GM12878 (cell line): Measurements from ENCODE around the gene BMP2K. TPM values are rescaled to one million over a fixed set of nuclear protein-coding genes. Genes with fewer than 3 reads are reported as not detected.

Experiments
- BACH1 ChIP-seq: fragments of 450-650 bp; IDR thresholded peaks from 2 replicates; pipeline ENCODE4 v1.6.1; 2017; ENCODE audit warnings: mild to moderate bottlenecking, borderline replicate concordance
- BCL11A ChIP-seq: IDR thresholded peaks from 2 replicates; pipeline ENCODE4 v1.6.1; 2011; ENCODE audit warnings: low read depth, low read length
- BCL3 ChIP-seq: IDR thresholded peaks from 2 replicates; pipeline ENCODE4 v1.6.1; 2011; ENCODE audit warnings: borderline replicate concordance, low read depth, mild to moderate bottlenecking, moderate library complexity, low read length; ENCODE audit not compliant: insufficient read depth, poor library complexity, severe bottlenecking
- BMI1 ChIP-seq: fragments of 450-650 bp; IDR thresholded peaks from 2 replicates; pipeline ENCODE4 v1.6.1; 2016; ENCODE audit warnings: mild to moderate bottlenecking, moderate library complexity, borderline replicate concordance
- CHD2 ChIP-seq: IDR thresholded peaks from 2 replicates; pipeline ENCODE4 v1.6.1; 2011; ENCODE audit warnings: low read depth, low read length, improper control_type of control experiment, borderline replicate concordance
- CHD4 ChIP-seq: fragments of 200-600 bp; sonication (generic); IDR thresholded peaks from 2 replicates; pipeline ENCODE4 v1.6.1; 2016; ENCODE audit warnings: mild to moderate bottlenecking
- EED ChIP-seq: sonication (generic); IDR thresholded peaks from 2 replicates; pipeline ENCODE4 v1.6.1; 2016; ENCODE audit warnings: antibody characterized with exemption, low read depth
- FOXM1 ChIP-seq: IDR thresholded peaks from 2 replicates; pipeline ENCODE4 v1.6.1; 2012; ENCODE audit warnings: low read depth, mild to moderate bottlenecking, inconsistent platforms, low read length, moderate library complexity
- GABPA ChIP-seq: IDR thresholded peaks from 2 replicates; pipeline ENCODE4 v1.6.1; 2014; ENCODE audit warnings: antibody characterized with exemption, low read depth, mild to moderate bottlenecking, inconsistent platforms
- KLF5 ChIP-seq: fragments of 450-650 bp; IDR thresholded peaks from 2 replicates; pipeline ENCODE4 v1.6.1; 2014; ENCODE audit warnings: mild to moderate bottlenecking; ENCODE audit not compliant: partially characterized antibody
- MTA2 ChIP-seq: fragments of 450-650 bp; IDR thresholded peaks from 2 replicates; pipeline ENCODE4 v1.6.1; 2016; ENCODE audit warnings: low read depth, mild to moderate bottlenecking, moderate library complexity
- MYC ChIP-seq: IDR thresholded peaks from 2 replicates; pipeline ENCODE4 v1.6.1; 2011; ENCODE audit warnings: mild to moderate bottlenecking, low read length, moderate library complexity, inconsistent platforms; ENCODE audit not compliant: insufficient read depth, insufficient replicate concordance, insufficient read length, severe bottlenecking
- NR2F1 ChIP-seq: fragments of 450-650 bp; conservative IDR thresholded peaks from 2 replicates; pipeline ENCODE4 v1.6.1; 2017; ENCODE audit warnings: mild to moderate bottlenecking
- PAX5 ChIP-seq: IDR thresholded peaks from 2 replicates; pipeline ENCODE4 v1.6.1; 2011; ENCODE audit warnings: low read depth, low read length, borderline replicate concordance
- RB1 ChIP-seq: fragments of 450-650 bp; formaldehyde crosslinking; IDR thresholded peaks from 2 replicates; pipeline ENCODE4 v1.6.1; 2017; ENCODE audit warnings: mild to moderate bottlenecking, borderline replicate concordance
- RELA ChIP-seq: fragments of 450-650 bp; IDR thresholded peaks from 2 replicates; pipeline ENCODE4 v1.8.0; 2014; ENCODE audit warnings: borderline replicate concordance; ENCODE audit not compliant: partially characterized antibody
- RUNX3 ChIP-seq: IDR thresholded peaks from 2 replicates; pipeline ENCODE4 v1.6.1; 2012; ENCODE audit warnings: low read length, inconsistent platforms
- SMARCA5 ChIP-seq: fragments of 450-650 bp; IDR thresholded peaks from 2 replicates; pipeline ENCODE4 v1.6.1; 2017; ENCODE audit warnings: mild to moderate bottlenecking
- SMC3 ChIP-seq: IDR thresholded peaks from 2 replicates; pipeline ENCODE4 v1.6.1; 2011; ENCODE audit warnings: low read length, improper control_type of control experiment, borderline replicate concordance
- SP1 ChIP-seq: IDR thresholded peaks from one replicate; pipeline ENCODE4 v1.6.1; 2011; ENCODE audit warnings: low read depth, low read length
- SRF ChIP-seq, 2 experiments: IDR thresholded peaks; 2 replicates each; pipeline ENCODE4 v1.6.1; 2011; ENCODE audit warnings: low read depth in 2 of 2, low read length in 2 of 2, mild to moderate bottlenecking in 1 of 2, moderate library complexity in 1 of 2
- TBL1XR1 ChIP-seq: IDR thresholded peaks from 2 replicates; pipeline ENCODE4 v1.6.1; 2012; ENCODE audit warnings: low read depth, low read length, improper control_type of control experiment
- TCF12 ChIP-seq: IDR thresholded peaks from 2 replicates; pipeline ENCODE4 v1.6.1; 2011; ENCODE audit warnings: low read depth, mild to moderate bottlenecking, low read length
- ZBTB33 ChIP-seq: fragments of 450-650 bp; IDR thresholded peaks from 2 replicates; pipeline ENCODE4 v1.6.1; 2017; ENCODE audit warnings: mild to moderate bottlenecking
- ZNF24 ChIP-seq: fragments of 450-650 bp; IDR thresholded peaks from 2 replicates; pipeline ENCODE4 v1.6.1; 2017; ENCODE audit warnings: antibody characterized with exemption, mild to moderate bottlenecking
- ZNF274 ChIP-seq: IDR thresholded peaks from one replicate; pipeline ENCODE4 v1.8.0; 2011; ENCODE audit not compliant: insufficient read length, insufficient read depth
- polyA plus RNA-seq, 11 experiments: library from polyadenylated mRNA; depleted of rRNA in 4 of 11; unstranded in 6 of 11; stranded (reverse) in 5 of 11; fragments of >200 nt; fragmentation: Nextera tagmentation in 4 of 11; fragmentation: Illumina TruSeq in 1 of 11; extraction: Ambion mirVana in 4 of 11; extraction: Trizol in 1 of 11; gene quantifications; 1 replicate in 1 of 11; 2 replicates in 10 of 11; pipeline versions ENCODE4 v1.2.1 to v1.2.3, GENCODE V29; 2011 to 2016; ENCODE audit warnings: inconsistent platforms in 2 of 11, missing spikeins in 2 of 11, low read depth in 1 of 11
- total RNA-seq, 4 experiments: library from RNA; depleted of rRNA in 3 of 4; stranded (reverse); fragments of >200 nt in 3 of 4; fragmentation: Illumina TruSeq in 1 of 4; extraction: Trizol in 1 of 4; gene quantifications; 2 replicates each; pipeline versions ENCODE4 v1.2.1 to v1.2.3, GENCODE V29; 2013 to 2021

Gene BMP2K
- total and polyA plus RNA-seq, 10 of the 15 experiments (the other 5 are each of a cell fraction or from before 2014, with no cell fraction given), result 3.3 to 84.6 (median 24.8) TPM

DNA sequence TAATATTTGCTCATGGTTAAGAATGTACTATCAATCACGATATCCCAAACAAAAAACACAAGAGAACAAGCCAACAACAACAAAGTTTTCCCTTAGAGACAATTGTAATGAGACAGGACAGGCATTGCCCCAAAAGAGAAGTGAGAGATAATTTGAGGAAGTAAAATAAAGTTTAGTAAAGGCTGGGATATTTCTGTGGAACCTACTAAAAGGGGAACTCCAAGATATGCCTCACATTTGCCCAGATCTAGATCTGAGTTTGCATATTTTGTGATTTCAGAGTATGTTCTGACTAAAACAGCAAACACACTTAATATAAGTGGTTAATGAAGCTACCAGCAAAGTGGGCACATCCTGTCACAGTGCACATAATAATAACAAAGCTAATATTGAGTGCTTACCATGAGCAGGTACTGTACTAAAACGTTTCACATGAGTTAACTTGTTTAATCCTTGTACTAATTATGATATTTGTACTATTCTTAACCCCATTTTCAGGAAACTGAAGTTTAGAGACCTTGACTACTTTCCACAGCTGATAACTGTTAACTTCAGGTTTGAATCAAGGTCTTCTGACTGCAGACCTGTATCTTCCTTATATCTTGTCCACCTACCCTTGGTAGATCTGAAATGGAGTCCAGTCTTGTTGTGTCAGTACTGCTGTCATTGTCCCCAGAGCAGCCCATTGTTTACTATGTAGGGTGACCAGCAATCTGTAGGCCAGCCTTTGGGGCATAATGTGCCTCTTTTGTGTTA lies 26.0 kb upstream of the BMP2K start (continued):
- no peak; the same call in 1 of the 2 replicates for TF ChIP-seq ZBTB33
- peak; percentile 92; the same call in 1 of the 2 replicates for TF ChIP-seq BACH1
- TF ChIP-seq ZNF274, result no peak
- TF ChIP-seq CHD4, result no peak
- TF ChIP-seq RB1, result no peak
- peak; percentile 95 for TF ChIP-seq BCL11A
- peak; percentile 90; the same call in 1 of the 2 replicates for TF ChIP-seq SMARCA5
- peak; percentile 38; the same call in 1 of the 2 replicates for TF ChIP-seq TCF12
- TF ChIP-seq CHD2, result peak; percentile 74; the same call in 1 of the 2 replicates
- TF ChIP-seq TBL1XR1, result peak; percentile 90; the same call in 1 of the 2 replicates
- TF ChIP-seq SP1, result no peak
- TF ChIP-seq SMC3, result no peak; the same call in 1 of the 2 replicates
- no peak for TF ChIP-seq MYC
- TF ChIP-seq BMI1, result peak; percentile 91
- peak; percentile 61; the same call in 1 of the 2 replicates for TF ChIP-seq NR2F1
- TF ChIP-seq RELA, result peak; percentile 91
- peak; percentile 49; the same call in 1 of the 2 replicates for TF ChIP-seq GABPA
- TF ChIP-seq BCL3, result peak; percentile 90
- TF ChIP-seq KLF5, result peak; percentile 34
- peak; percentile 85; the same call in 1 of the 2 replicates for TF ChIP-seq PAX5
- TF ChIP-seq EED, result peak; percentile 89
- peak; percentile 99 for TF ChIP-seq MTA2
- TF ChIP-seq SRF (IDR thresholded peaks at IDR 0.05; ENCODE audit: low read depth in 2 of 2, low read length in 2 of 2), result no peak
- TF ChIP-seq ZNF24, result peak; percentile 87
- TF ChIP-seq FOXM1, result peak; percentile 98
- peak; percentile 98 for TF ChIP-seq RUNX3
